ENCODE data around the gene KRT36.

The KRT36 gene

GRCh38 chr17:41462705-41463104, 27.0 kb downstream of the KRT36 start:
- no peak for TF ChIP-seq PKNOX1 (IDR thresholded peaks at IDR 0.05)
- TF ChIP-seq NFRKB (IDR thresholded peaks at IDR 0.05), result no peak
- TF ChIP-seq ARNT (IDR thresholded peaks at IDR 0.05), result no peak
- no peak for TF ChIP-seq TARDBP (IDR thresholded peaks at IDR 0.05)
- TF ChIP-seq FOXK2 (IDR thresholded peaks at IDR 0.05), result no peak
- TF ChIP-seq FOXM1 (IDR thresholded peaks at IDR 0.05; ENCODE audit: borderline replicate concordance), result no peak
- TF ChIP-seq ZNF384 (IDR thresholded peaks at IDR 0.05), result no peak
- no peak for TF ChIP-seq LEF1 (IDR thresholded peaks at IDR 0.05; ENCODE audit: borderline replicate concordance)
- no peak for TF ChIP-seq FOXA1 (IDR thresholded peaks at IDR 0.05)
- TF ChIP-seq CTBP1 (IDR thresholded peaks at IDR 0.05; ENCODE audit: borderline replicate concordance), result no peak
- TF ChIP-seq BHLHE40 (IDR thresholded peaks at IDR 0.05; ENCODE audit: borderline replicate concordance), result no peak
- DNase-seq (ENCODE audit: extremely low spot score), result no peak
- ChIA-PET CTCF (interaction anchor here (0.6 kb wide), 1 partner anchor 67 kb away, joined by 3 read pairs; no protein-coding TSS in a partner anchor), POLR2A (no interaction called here)

- DNase-seq (ENCODE audit: extremely low spot score), result no peak
- ChIA-PET POLR2A (no interaction called here), CTCF (interaction anchor here (1.1 kb wide), 1 partner anchor 92 kb away, joined by 3 read pairs; no protein-coding TSS in a partner anchor)
- no peak for TF ChIP-seq SP1 (IDR thresholded peaks at IDR 0.05)
- no peak for TF ChIP-seq PKNOX1 (IDR thresholded peaks at IDR 0.05)
- TF ChIP-seq FOXK2 (IDR thresholded peaks at IDR 0.05), result no peak
- TF ChIP-seq LEF1 (IDR thresholded peaks at IDR 0.05; ENCODE audit: borderline replicate concordance), result no peak
- TF ChIP-seq ELF4 (IDR thresholded peaks at IDR 0.05), result no peak
- TF ChIP-seq HDGF (IDR thresholded peaks at IDR 0.05; ENCODE audit: borderline replicate concordance), result no peak
- no peak for TF ChIP-seq L3MBTL2 (conservative IDR thresholded peaks at IDR 0.05)
- TF ChIP-seq SUZ12 (IDR thresholded peaks at IDR 0.05), result no peak
- no peak for TF ChIP-seq NFRKB (IDR thresholded peaks at IDR 0.05)
- no peak for TF ChIP-seq CTBP1 (IDR thresholded peaks at IDR 0.05; ENCODE audit: borderline replicate concordance)
- TF ChIP-seq TARDBP (IDR thresholded peaks at IDR 0.05), result no peak
- TF ChIP-seq FOXA1 (IDR thresholded peaks at IDR 0.05), result no peak
These were observed 32.0 kb downstream of the KRT36 start for GRCh38 chr17:41457676-41458075.

- CTCF ChIA-PET, result no interaction called here
- TF ChIP-seq PKNOX1 (IDR thresholded peaks at IDR 0.05) (no peak), FOXK2 (IDR thresholded peaks at IDR 0.05) (no peak), ELF4 (IDR thresholded peaks at IDR 0.05) (no peak), LEF1 (IDR thresholded peaks at IDR 0.05; ENCODE audit: borderline replicate concordance) (no peak), SP1 (IDR thresholded peaks at IDR 0.05) (no peak), HDGF (IDR thresholded peaks at IDR 0.05; ENCODE audit: borderline replicate concordance) (no peak), CTBP1 (IDR thresholded peaks at IDR 0.05; ENCODE audit: borderline replicate concordance) (no peak), L3MBTL2 (conservative IDR thresholded peaks at IDR 0.05) (no peak), SUZ12 (IDR thresholded peaks at IDR 0.05) (no peak), TARDBP (IDR thresholded peaks at IDR 0.05) (no peak)
- POLR2A ChIA-PET, result no interaction called here
- no peak for DNase-seq (ENCODE audit: extremely low spot score)
These were observed 33.5 kb downstream of the KRT36 start for GRCh38 chr17:41456204-41456603.

- no peak for DNase-seq (ENCODE audit: extremely low spot score)
- TF ChIP-seq ELF4 (IDR thresholded peaks at IDR 0.05) (no peak), CTBP1 (IDR thresholded peaks at IDR 0.05; ENCODE audit: borderline replicate concordance) (no peak), FOXM1 (IDR thresholded peaks at IDR 0.05; ENCODE audit: borderline replicate concordance) (no peak), LEF1 (IDR thresholded peaks at IDR 0.05; ENCODE audit: borderline replicate concordance) (no peak)
- CTCF ChIA-PET, result no interaction called here
- POLR2A ChIA-PET, result no interaction called here
These were observed 34.5 kb downstream of the KRT36 start for GRCh38 chr17:41455236-41455635.

- no peak for DNase-seq (ENCODE audit: extremely low spot score)
- CTCF ChIA-PET, result no interaction called here
- POLR2A ChIA-PET, result no interaction called here
- TF ChIP-seq TARDBP (IDR thresholded peaks at IDR 0.05) (no peak), FOXK2 (IDR thresholded peaks at IDR 0.05) (no peak), ZNF384 (IDR thresholded peaks at IDR 0.05) (no peak), BHLHE40 (IDR thresholded peaks at IDR 0.05; ENCODE audit: borderline replicate concordance) (no peak), FOXA1 (IDR thresholded peaks at IDR 0.05) (no peak), HDGF (IDR thresholded peaks at IDR 0.05; ENCODE audit: borderline replicate concordance) (no peak), ARNT (IDR thresholded peaks at IDR 0.05) (no peak)
These were observed 36.6 kb downstream of the KRT36 start for GRCh38 chr17:41453066-41453465.

- TF ChIP-seq SP1 (IDR thresholded peaks at IDR 0.05) (no peak), L3MBTL2 (conservative IDR thresholded peaks at IDR 0.05) (no peak), ELF4 (IDR thresholded peaks at IDR 0.05) (no peak), NFRKB (IDR thresholded peaks at IDR 0.05) (no peak), ZNF384 (IDR thresholded peaks at IDR 0.05) (no peak), LEF1 (IDR thresholded peaks at IDR 0.05; ENCODE audit: borderline replicate concordance) (no peak), SUZ12 (IDR thresholded peaks at IDR 0.05) (no peak), HDGF (IDR thresholded peaks at IDR 0.05; ENCODE audit: borderline replicate concordance) (no peak), CTBP1 (IDR thresholded peaks at IDR 0.05; ENCODE audit: borderline replicate concordance) (no peak), BHLHE40 (IDR thresholded peaks at IDR 0.05; ENCODE audit: borderline replicate concordance) (no peak), ARNT (IDR thresholded peaks at IDR 0.05) (no peak), FOXA1 (IDR thresholded peaks at IDR 0.05) (no peak), FOXM1 (IDR thresholded peaks at IDR 0.05; ENCODE audit: borderline replicate concordance) (no peak), PKNOX1 (IDR thresholded peaks at IDR 0.05) (no peak), FOXK2 (IDR thresholded peaks at IDR 0.05) (no peak), TARDBP (IDR thresholded peaks at IDR 0.05) (no peak)
- no peak for DNase-seq (ENCODE audit: extremely low spot score)
- ChIA-PET POLR2A (no interaction called here), CTCF (no interaction called here)
These were observed 37.4 kb downstream of the KRT36 start for GRCh38 chr17:41452281-41452680.
